Measurements from ENCODE around the gene RAB37.

Gene RAB37

DNA sequence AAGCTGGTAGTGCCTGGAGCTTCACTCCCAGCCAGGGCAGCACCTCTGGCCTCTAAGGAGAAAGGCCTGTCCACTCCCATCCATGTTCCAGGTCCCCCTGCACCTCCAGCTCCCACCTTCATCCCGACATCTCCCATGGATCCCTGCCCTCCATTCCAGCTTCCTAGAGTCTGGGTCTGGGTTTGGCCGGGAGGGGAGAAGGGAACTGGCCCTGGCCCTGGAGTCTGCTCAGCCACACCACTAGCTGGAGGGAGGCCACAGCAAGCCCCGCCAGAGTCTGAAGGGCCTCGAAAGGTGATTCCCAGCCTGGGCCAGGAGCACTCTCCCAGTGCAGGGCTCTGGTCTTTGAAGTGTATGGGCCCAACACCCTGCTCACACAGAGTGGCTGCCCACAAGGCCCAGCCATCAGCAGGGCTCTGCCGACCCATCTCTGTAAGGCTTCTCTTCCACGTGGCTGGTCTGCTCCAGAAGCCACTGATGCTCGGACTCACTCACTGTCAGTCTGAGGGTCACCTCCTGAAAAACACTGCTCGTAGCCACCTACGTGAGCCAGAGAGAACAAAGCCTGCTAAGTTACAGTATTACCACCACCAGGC is 34.4 kb downstream of the RAB37 start:
- no peak for TF ChIP-seq MAX (IDR thresholded peaks at IDR 0.05; ENCODE audit: low read depth, low read length)
- TF ChIP-seq POLR2A (IDR thresholded peaks at IDR 0.05; ENCODE audit: extremely low read depth, insufficient read length) = peak; percentile 11
- no peak overlapping the region for H3K4me3 ChIP-seq (ENCODE audit: low read depth, low read length)
- DNase-seq (ENCODE audit: low read depth) = peak; percentile 7

- no peak for DNase-seq (ENCODE audit: low read depth)
- H3K4me3 ChIP-seq (ENCODE audit: low read depth, low read length) = no peak overlapping the region
- no peak for TF ChIP-seq MAX (IDR thresholded peaks at IDR 0.05; ENCODE audit: low read depth, low read length)
- TF ChIP-seq MYC (IDR thresholded peaks at IDR 0.05; ENCODE audit: low read depth, low read length) = no peak
- TF ChIP-seq POLR2A (IDR thresholded peaks at IDR 0.05; ENCODE audit: extremely low read depth, insufficient read length) = no peak
- TF ChIP-seq, protein P1, sequence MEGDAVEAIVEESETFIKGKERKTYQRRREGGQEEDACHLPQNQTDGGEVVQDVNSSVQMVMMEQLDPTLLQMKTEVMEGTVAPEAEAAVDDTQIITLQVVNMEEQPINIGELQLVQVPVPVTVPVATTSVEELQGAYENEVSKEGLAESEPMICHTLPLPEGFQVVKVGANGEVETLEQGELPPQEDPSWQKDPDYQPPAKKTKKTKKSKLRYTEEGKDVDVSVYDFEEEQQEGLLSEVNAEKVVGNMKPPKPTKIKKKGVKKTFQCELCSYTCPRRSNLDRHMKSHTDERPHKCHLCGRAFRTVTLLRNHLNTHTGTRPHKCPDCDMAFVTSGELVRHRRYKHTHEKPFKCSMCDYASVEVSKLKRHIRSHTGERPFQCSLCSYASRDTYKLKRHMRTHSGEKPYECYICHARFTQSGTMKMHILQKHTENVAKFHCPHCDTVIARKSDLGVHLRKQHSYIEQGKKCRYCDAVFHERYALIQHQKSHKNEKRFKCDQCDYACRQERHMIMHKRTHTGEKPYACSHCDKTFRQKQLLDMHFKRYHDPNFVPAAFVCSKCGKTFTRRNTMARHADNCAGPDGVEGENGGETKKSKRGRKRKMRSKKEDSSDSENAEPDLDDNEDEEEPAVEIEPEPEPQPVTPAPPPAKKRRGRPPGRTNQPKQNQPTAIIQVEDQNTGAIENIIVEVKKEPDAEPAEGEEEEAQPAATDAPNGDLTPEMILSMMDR (IDR thresholded peaks at IDR 0.05; ENCODE audit: low read depth, low read length) = no peak
These were observed 35.0 kb downstream of the RAB37 start for GRCh38 chr17:74772053-74772452.

GRCh38 chr17:74773414-74773813 is 36.4 kb downstream of the RAB37 start:
- no peak for DNase-seq (ENCODE audit: low read depth)
- TF ChIP-seq MYC (IDR thresholded peaks at IDR 0.05; ENCODE audit: low read depth, low read length) (no peak), POLR2A (IDR thresholded peaks at IDR 0.05; ENCODE audit: extremely low read depth, insufficient read length) (no peak), MAX (IDR thresholded peaks at IDR 0.05; ENCODE audit: low read depth, low read length) (no peak)
- TF ChIP-seq, protein P1 (IDR thresholded peaks at IDR 0.05; ENCODE audit: low read depth, low read length) = no peak
- no peak overlapping the region for H3K4me3 ChIP-seq (ENCODE audit: low read depth, low read length)

DNA sequence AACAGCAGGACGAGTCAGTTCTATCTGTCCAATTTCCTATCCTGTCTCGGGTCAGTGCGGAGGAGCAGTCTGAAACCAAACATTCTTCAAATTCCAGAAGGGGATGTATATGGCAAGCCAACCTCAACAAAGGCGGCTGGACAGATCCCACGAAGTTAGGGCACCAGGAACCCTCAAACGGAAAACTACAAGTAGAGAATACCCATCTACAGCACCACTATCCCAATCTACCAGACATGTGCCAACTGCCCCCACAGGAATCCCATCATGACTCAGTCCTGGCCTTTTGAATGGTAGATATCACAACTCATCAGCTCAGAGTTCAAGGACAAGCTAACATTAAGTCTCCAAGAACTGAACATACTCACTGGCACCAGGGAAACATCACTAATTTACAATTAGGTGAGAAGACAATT is 36.8 kb downstream of the RAB37 start:
- no peak overlapping the region for H3K4me3 ChIP-seq (ENCODE audit: low read depth, low read length)
- peak; percentile 12 for DNase-seq (ENCODE audit: low read depth)
- TF ChIP-seq, protein P1 (IDR thresholded peaks at IDR 0.05; ENCODE audit: low read depth, low read length) = no peak
- TF ChIP-seq MAX (IDR thresholded peaks at IDR 0.05; ENCODE audit: low read depth, low read length) (no peak), POLR2A (IDR thresholded peaks at IDR 0.05; ENCODE audit: extremely low read depth, insufficient read length) (no peak), MYC (IDR thresholded peaks at IDR 0.05; ENCODE audit: low read depth, low read length) (no peak)

- TF ChIP-seq MYC (IDR thresholded peaks at IDR 0.05; ENCODE audit: low read depth, low read length) = no peak
- 0 out of 2 replicates have a peak, but pooled peaks have one; percentile 5 for TF ChIP-seq MAX (IDR thresholded peaks at IDR 0.05; ENCODE audit: low read depth, low read length)
- H3K4me3 ChIP-seq (ENCODE audit: low read depth, low read length) = peak overlapping the region; percentile 98
- DNase-seq (ENCODE audit: low read depth) = no peak
These were observed 38.5 kb downstream of the RAB37 start for GRCh38 chr17:74775409-74776043.

DNA sequence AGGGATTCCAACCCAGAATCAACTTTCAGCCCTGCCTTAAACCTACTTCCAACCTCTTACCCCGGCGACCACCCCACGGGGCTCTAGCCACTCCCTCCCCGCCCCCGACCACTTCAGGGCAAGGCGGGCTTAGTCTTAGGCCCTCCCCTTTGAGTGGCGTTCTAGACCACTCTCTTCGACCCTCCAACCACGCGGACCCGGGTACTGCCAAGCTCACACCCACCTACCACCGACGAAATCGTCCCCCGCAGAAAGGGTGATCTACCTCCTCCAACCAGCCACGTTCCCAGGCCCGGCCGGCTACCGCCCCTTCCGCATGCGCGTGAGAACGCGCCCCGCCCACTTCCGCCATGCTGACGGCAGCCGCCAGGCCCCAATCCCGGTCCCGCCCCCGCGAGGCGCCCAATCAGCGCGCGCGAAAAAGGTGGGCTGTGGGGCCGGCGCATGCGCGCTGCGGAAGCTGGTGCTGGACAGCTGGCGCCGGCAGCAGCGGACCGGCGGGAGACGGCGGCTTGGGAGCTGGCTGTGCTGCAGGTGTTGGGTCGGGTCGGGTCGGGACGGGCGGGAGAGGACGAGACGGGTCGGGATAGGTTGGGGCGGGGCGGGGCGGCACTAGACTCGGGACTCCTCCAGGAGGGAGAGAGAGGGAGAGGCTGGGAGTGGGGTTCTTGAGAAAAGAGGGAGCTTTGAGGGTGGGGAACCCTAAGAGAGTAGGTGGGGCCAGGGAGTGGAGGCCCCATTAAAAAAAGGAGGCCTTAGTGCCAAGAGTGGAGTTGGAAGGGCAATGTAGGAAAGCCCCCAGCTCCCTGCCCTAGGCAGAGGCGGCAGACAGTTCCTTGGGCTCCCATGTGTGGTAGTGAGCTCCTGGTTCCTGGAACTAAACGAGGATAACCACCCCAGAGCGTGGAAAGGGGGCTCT is 39.2 kb downstream of the RAB37 start, which contains the start of gene NAT9:
Gene NAT9 (minus strand): TSS at position 302 of the 919 bp plus-strand sequence. CDS start 647 bp downstream, outside the sequence.
- peak within 1 kb of the TSS; percentile 98 for H3K4me3 ChIP-seq (ENCODE audit: low read depth, low read length)
- TF ChIP-seq, protein P1 (IDR thresholded peaks at IDR 0.05; ENCODE audit: low read depth, low read length) = no peak
- TF ChIP-seq POLR2A (IDR thresholded peaks at IDR 0.05; ENCODE audit: extremely low read depth, insufficient read length) (peak; percentile 60), MAX (IDR thresholded peaks at IDR 0.05; ENCODE audit: low read depth, low read length) (peak; percentile 89), MYC (IDR thresholded peaks at IDR 0.05; ENCODE audit: low read depth, low read length) (peak; percentile 90)
- peak; percentile 97 for DNase-seq (ENCODE audit: low read depth)

All from NB4 (cell line).